Gastroesophageal sphincter (tissue), 3 donors: ENCODE results near the gene PTPRG.

ENCODE experiments used
- CTCF ChIP-seq, 4 experiments: fragments of 200-600 bp in 2 of 4; fragments of 450-650 bp in 2 of 4; sonication (generic) in 1 of 4; IDR thresholded peaks; one replicate each; pipeline ENCODE4 v1.5.1; 2017 to 2019; ENCODE audit warnings: antibody characterized with exemption in 4 of 4, mild to moderate bottlenecking in 2 of 4, moderate library complexity in 2 of 4
- EP300 ChIP-seq: sonication (generic); formaldehyde crosslinking; IDR thresholded peaks from one replicate; pipeline ENCODE4 v1.6.1; 2017; ENCODE audit warnings: antibody characterized with exemption, mild to moderate bottlenecking
- POLR2A ChIP-seq, 2 donors: fragments of 450-650 bp; IDR thresholded peaks; one replicate each; pipeline ENCODE4 v1.6.1; 2017; ENCODE audit warnings: antibody characterized with exemption in 2 of 2, mild to moderate bottlenecking in 2 of 2, moderate library complexity in 1 of 2
- POLR2AphosphoS5 ChIP-seq: sonication (generic); formaldehyde crosslinking; IDR thresholded peaks from one replicate; pipeline ENCODE4 v1.6.1; 2017; ENCODE audit warnings: antibody characterized with exemption

- TF ChIP-seq POLR2A (IDR thresholded peaks at IDR 0.05) (no peak), POLR2AphosphoS5 (no peak), CTCF (IDR thresholded peaks at IDR 0.05) (no peak), EP300 (no peak)
Observed at GRCh38 chr3:61919371-61919770, 358.0 kb downstream of the PTPRG start.
